Stimulated activated memory B cell treated with anti-CD40 and anti-IgM and Interleukin-4, amounts not matched to agents 10 μg/mL and 1 μg/mL and 100 μg/mL, for 72 hours (primary cell): ENCODE results near the gene C7.

Source experiments
- ATAC-seq: fragments of 150-1000 bp; cut with Tn5 transposase; 2 replicates; pipeline ENCODE4 v1.10.0; 2021
- H3K27ac Mint-ChIP-seq: one replicate; pipeline ENCODE4 v1.8.0; 2022; ENCODE audit warnings: mild to moderate bottlenecking, mixed read lengths
- H3K27me3 Mint-ChIP-seq: one replicate; pipeline ENCODE4 v1.8.0; 2022; ENCODE audit warnings: mixed read lengths
- H3K36me3 Mint-ChIP-seq: one replicate; pipeline ENCODE4 v1.8.0; 2022; ENCODE audit warnings: mixed read lengths
- H3K4me1 Mint-ChIP-seq: one replicate; pipeline ENCODE4 v1.8.0; 2022; ENCODE audit warnings: mixed read lengths
- H3K4me3 Mint-ChIP-seq: one replicate; pipeline ENCODE4 v1.8.0; 2022; ENCODE audit warnings: mild to moderate bottlenecking, moderate library complexity, mixed read lengths
- H3K9me3 Mint-ChIP-seq: one replicate; pipeline ENCODE4 v1.8.0; 2022; ENCODE audit warnings: mixed read lengths

C7 gene

GRCh38 chr5:40904205-40904993 is 4.9 kb upstream of the C7 start:
- no peak overlapping the region for H3K27ac Mint-ChIP-seq
- H3K4me1 Mint-ChIP-seq: peaks cover 17% of the 10 kb centered on the region
- peak; percentile 59 for ATAC-seq
- no peak overlapping the region for H3K4me3 Mint-ChIP-seq
- peaks cover 2% of the 10 kb centered on the region for H3K9me3 Mint-ChIP-seq
- no peaks in the 10 kb centered on the region for H3K36me3 Mint-ChIP-seq
- peaks cover 15% of the 10 kb centered on the region for H3K27me3 Mint-ChIP-seq

GRCh38 chr5:40904994-40905306 is 4.3 kb upstream of the C7 start:
- H3K27ac Mint-ChIP-seq: no peak overlapping the region
- no peak overlapping the region for H3K4me3 Mint-ChIP-seq
- no peak for ATAC-seq
- no peaks in the 10 kb centered on the region for H3K36me3 Mint-ChIP-seq
- peaks cover 17% of the 10 kb centered on the region for H3K4me1 Mint-ChIP-seq
- no peaks in the 10 kb centered on the region for H3K9me3 Mint-ChIP-seq
- H3K27me3 Mint-ChIP-seq: peaks cover 15% of the 10 kb centered on the region

- Mint-ChIP-seq H3K27ac (no peak overlapping the region), H3K27me3 (peaks cover 15% of the 10 kb centered on the region), H3K4me3 (no peak overlapping the region), H3K4me1 (peaks cover 17% of the 10 kb centered on the region), H3K9me3 (no peaks in the 10 kb centered on the region), H3K36me3 (no peaks in the 10 kb centered on the region)
- ATAC-seq: no peak
These were observed 2.9 kb upstream of the C7 start for GRCh38 chr5:40906351-40906751.

GRCh38 chr5:40909723-40910122 is 426 bp downstream of the C7 start:
- Mint-ChIP-seq H3K36me3 (no peaks in the 10 kb centered on the region), H3K27me3 (peaks cover 25% of the 10 kb centered on the region), H3K4me3 (no peak overlapping the region), H3K9me3 (no peaks in the 10 kb centered on the region), H3K27ac (no peak overlapping the region), H3K4me1 (peaks cover 16% of the 10 kb centered on the region)
- no peak for ATAC-seq

GRCh38 chr5:40911266-40911665 is 2.0 kb downstream of the C7 start:
- peaks cover under 1% of the 10 kb centered on the region for H3K4me1 Mint-ChIP-seq
- H3K27ac Mint-ChIP-seq: no peak overlapping the region
- H3K9me3 Mint-ChIP-seq: no peaks in the 10 kb centered on the region
- no peak overlapping the region for H3K4me3 Mint-ChIP-seq
- peak; percentile 34 for ATAC-seq
- peaks cover 19% of the 10 kb centered on the region for H3K27me3 Mint-ChIP-seq
- no peaks in the 10 kb centered on the region for H3K36me3 Mint-ChIP-seq

GRCh38 chr5:40914835-40915234 is 5.5 kb downstream of the C7 start:
- H3K27ac Mint-ChIP-seq: no peak overlapping the region
- H3K4me1 Mint-ChIP-seq: no peaks in the 10 kb centered on the region
- H3K36me3 Mint-ChIP-seq: no peaks in the 10 kb centered on the region
- ATAC-seq: no peak
- H3K27me3 Mint-ChIP-seq: peaks cover 31% of the 10 kb centered on the region
- no peaks in the 10 kb centered on the region for H3K9me3 Mint-ChIP-seq
- no peak overlapping the region for H3K4me3 Mint-ChIP-seq

- Mint-ChIP-seq H3K36me3 (no peaks in the 10 kb centered on the region), H3K9me3 (no peaks in the 10 kb centered on the region), H3K4me1 (no peaks in the 10 kb centered on the region), H3K27ac (no peak overlapping the region), H3K27me3 (peaks cover 34% of the 10 kb centered on the region), H3K4me3 (no peak overlapping the region)
- no peak for ATAC-seq
These were observed 6.1 kb downstream of the C7 start for GRCh38 chr5:40915341-40915926.

GRCh38 chr5:40916226-40916625 is 6.9 kb downstream of the C7 start:
- no peak for ATAC-seq
- H3K4me3 Mint-ChIP-seq: no peak overlapping the region
- no peaks in the 10 kb centered on the region for H3K36me3 Mint-ChIP-seq
- peaks cover 34% of the 10 kb centered on the region for H3K27me3 Mint-ChIP-seq
- no peak overlapping the region for H3K27ac Mint-ChIP-seq
- no peaks in the 10 kb centered on the region for H3K4me1 Mint-ChIP-seq
- H3K9me3 Mint-ChIP-seq: no peaks in the 10 kb centered on the region

- no peak overlapping the region for H3K27ac Mint-ChIP-seq
- no peak overlapping the region for H3K4me3 Mint-ChIP-seq
- ATAC-seq: no peak
- H3K36me3 Mint-ChIP-seq: peaks cover 5% of the 10 kb centered on the region
- H3K4me1 Mint-ChIP-seq: no peaks in the 10 kb centered on the region
- peaks cover 18% of the 10 kb centered on the region for H3K9me3 Mint-ChIP-seq
- no peaks in the 10 kb centered on the region for H3K27me3 Mint-ChIP-seq
These were observed 19.7 kb downstream of the C7 start for GRCh38 chr5:40928886-40929448.

GRCh38 chr5:40932766-40933165 is 23.5 kb downstream of the C7 start:
- Mint-ChIP-seq H3K27ac (no peak overlapping the region), H3K4me1 (no peaks in the 10 kb centered on the region), H3K9me3 (peaks cover 5% of the 10 kb centered on the region), H3K36me3 (no peaks in the 10 kb centered on the region), H3K4me3 (no peak overlapping the region), H3K27me3 (no peaks in the 10 kb centered on the region)
- no peak for ATAC-seq

- H3K27ac Mint-ChIP-seq: no peak overlapping the region
- H3K36me3 Mint-ChIP-seq: no peaks in the 10 kb centered on the region
- no peaks in the 10 kb centered on the region for H3K4me1 Mint-ChIP-seq
- H3K27me3 Mint-ChIP-seq: no peaks in the 10 kb centered on the region
- H3K9me3 Mint-ChIP-seq: peaks cover 3% of the 10 kb centered on the region
- ATAC-seq: no peak
- no peak overlapping the region for H3K4me3 Mint-ChIP-seq
These were observed 27.8 kb downstream of the C7 start for GRCh38 chr5:40937075-40937474.

- peak; percentile 68 for ATAC-seq
- Mint-ChIP-seq H3K27ac (no peak overlapping the region), H3K36me3 (no peaks in the 10 kb centered on the region), H3K4me1 (no peaks in the 10 kb centered on the region), H3K9me3 (peaks cover 3% of the 10 kb centered on the region), H3K4me3 (no peak overlapping the region), H3K27me3 (no peaks in the 10 kb centered on the region)
These were observed 30.5 kb downstream of the C7 start for GRCh38 chr5:40939753-40940152.

GRCh38 chr5:40945111-40945510 is 35.8 kb downstream of the C7 start:
- Mint-ChIP-seq H3K27ac (no peak overlapping the region), H3K4me1 (no peaks in the 10 kb centered on the region), H3K36me3 (no peaks in the 10 kb centered on the region), H3K9me3 (no peaks in the 10 kb centered on the region), H3K4me3 (no peak overlapping the region), H3K27me3 (no peaks in the 10 kb centered on the region)
- ATAC-seq: no peak

- no peak overlapping the region for H3K27ac Mint-ChIP-seq
- H3K4me3 Mint-ChIP-seq: no peak overlapping the region
- no peaks in the 10 kb centered on the region for H3K27me3 Mint-ChIP-seq
- H3K36me3 Mint-ChIP-seq: no peaks in the 10 kb centered on the region
- no peaks in the 10 kb centered on the region for H3K4me1 Mint-ChIP-seq
- peaks cover 6% of the 10 kb centered on the region for H3K9me3 Mint-ChIP-seq
- ATAC-seq: no peak
These were observed 46.0 kb downstream of the C7 start for GRCh38 chr5:40955313-40955712.

- Mint-ChIP-seq H3K4me1 (no peaks in the 10 kb centered on the region), H3K27me3 (no peaks in the 10 kb centered on the region), H3K36me3 (no peaks in the 10 kb centered on the region), H3K27ac (no peak overlapping the region), H3K9me3 (peaks cover 6% of the 10 kb centered on the region), H3K4me3 (no peak overlapping the region)
- no peak for ATAC-seq
These were observed 47.8 kb downstream of the C7 start for GRCh38 chr5:40957048-40957447.

GRCh38 chr5:40958811-40959210 is 49.5 kb downstream of the C7 start:
- no peaks in the 10 kb centered on the region for H3K36me3 Mint-ChIP-seq
- H3K27ac Mint-ChIP-seq: no peak overlapping the region
- peaks cover 4% of the 10 kb centered on the region for H3K9me3 Mint-ChIP-seq
- no peaks in the 10 kb centered on the region for H3K27me3 Mint-ChIP-seq
- H3K4me3 Mint-ChIP-seq: no peak overlapping the region
- ATAC-seq: no peak
- H3K4me1 Mint-ChIP-seq: no peaks in the 10 kb centered on the region
